Rectal smooth muscle tissue (tissue), 1 donor: ENCODE results near the gene FNDC3B.

ENCODE experiments used
- H3K27ac ChIP-seq: one replicate; pipeline ENCODE4 v1.7.0; 2013; ENCODE audit warnings: low read depth, low read length, inconsistent platforms
- H3K27me3 ChIP-seq: one replicate; pipeline ENCODE4 v1.7.0; 2013; ENCODE audit warnings: low read length; ENCODE audit not compliant: control insufficient read depth, insufficient read depth
- H3K36me3 ChIP-seq: one replicate; pipeline ENCODE4 v1.7.0; 2013; ENCODE audit warnings: low read length; ENCODE audit not compliant: control insufficient read depth, insufficient read depth
- H3K4me1 ChIP-seq: one replicate; pipeline ENCODE4 v1.7.0; 2013; ENCODE audit warnings: low read length; ENCODE audit not compliant: control insufficient read depth, insufficient read depth
- H3K4me3 ChIP-seq: one replicate; pipeline ENCODE4 v1.7.0; 2013; ENCODE audit warnings: low read length
- H3K9ac ChIP-seq: one replicate; pipeline ENCODE4 v1.7.0; 2013; ENCODE audit warnings: low read length

FNDC3B gene

DNA sequence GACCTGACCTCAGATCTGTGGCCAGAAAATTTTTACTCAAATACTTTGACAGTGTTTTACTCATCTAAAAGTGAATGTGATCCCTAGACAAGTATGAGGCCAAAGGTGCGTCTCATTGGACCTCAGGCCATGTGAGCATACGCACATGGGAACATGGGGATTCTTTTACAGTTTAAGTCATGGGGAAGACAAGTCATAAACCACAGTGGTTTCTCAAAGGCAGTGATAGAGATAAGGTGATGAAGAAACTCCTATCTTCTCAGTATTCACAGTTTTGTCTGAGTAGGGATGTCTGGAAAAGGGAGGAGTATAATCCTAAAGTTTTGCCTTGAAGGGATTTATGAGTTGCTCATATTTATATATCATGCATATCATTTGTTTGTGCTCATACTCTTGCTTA lies 173.8 kb downstream of the FNDC3B start:
- Histone ChIP-seq H3K36me3 (no peaks in the 10 kb centered on the region), H3K9ac (no peak overlapping the region), H3K4me3 (no peak overlapping the region), H3K4me1 (no peaks in the 10 kb centered on the region), H3K27ac (no peak overlapping the region), H3K27me3 (no peaks in the 10 kb centered on the region)

- H3K4me1 ChIP-seq, result no peaks in the 10 kb centered on the region
- no peaks in the 10 kb centered on the region for H3K36me3 ChIP-seq
- H3K27me3 ChIP-seq, result no peaks in the 10 kb centered on the region
- H3K9ac ChIP-seq, result no peak overlapping the region
- H3K4me3 ChIP-seq, result no peak overlapping the region
- H3K27ac ChIP-seq, result no peak overlapping the region
Observed at GRCh38 chr3:172213904-172214303, 174.5 kb downstream of the FNDC3B start.

GRCh38 chr3:172216267-172216666 lies 176.9 kb downstream of the FNDC3B start:
- H3K27ac ChIP-seq, result no peak overlapping the region
- H3K27me3 ChIP-seq, result no peaks in the 10 kb centered on the region
- no peaks in the 10 kb centered on the region for H3K4me1 ChIP-seq
- no peak overlapping the region for H3K9ac ChIP-seq
- no peaks in the 10 kb centered on the region for H3K36me3 ChIP-seq
- H3K4me3 ChIP-seq, result no peak overlapping the region

- Histone ChIP-seq H3K36me3 (no peaks in the 10 kb centered on the region), H3K4me3 (no peak overlapping the region), H3K4me1 (no peaks in the 10 kb centered on the region), H3K27me3 (no peaks in the 10 kb centered on the region), H3K27ac (no peak overlapping the region), H3K9ac (no peak overlapping the region)
Observed at GRCh38 chr3:172216911-172217310, 177.5 kb downstream of the FNDC3B start.

DNA sequence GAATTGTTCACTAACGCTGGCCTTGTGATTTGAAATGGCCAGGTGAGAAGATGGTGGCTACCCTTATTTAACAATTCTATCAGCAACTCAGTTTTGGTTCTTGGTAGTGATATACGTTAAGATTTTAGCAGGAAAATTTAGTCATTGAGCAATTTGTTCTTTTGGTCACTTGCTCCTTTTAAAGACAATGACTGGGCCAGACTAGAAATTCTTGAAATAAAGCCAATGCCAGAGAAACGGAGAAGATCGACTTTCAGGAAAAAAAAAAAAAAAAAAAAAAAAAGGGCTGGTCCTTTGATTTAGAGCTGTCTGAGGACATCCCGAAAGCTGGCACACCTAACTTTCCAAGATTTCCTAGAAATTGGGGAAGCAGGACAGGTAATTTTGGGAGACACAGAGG lies 178.5 kb downstream of the FNDC3B start:
- Histone ChIP-seq H3K4me3 (no peak overlapping the region), H3K27ac (no peak overlapping the region), H3K36me3 (no peaks in the 10 kb centered on the region), H3K4me1 (no peaks in the 10 kb centered on the region), H3K9ac (no peak overlapping the region), H3K27me3 (no peaks in the 10 kb centered on the region)

GRCh38 chr3:172218350-172219323 lies 179.3 kb downstream of the FNDC3B start:
- Histone ChIP-seq H3K4me1 (no peaks in the 10 kb centered on the region), H3K9ac (no peak overlapping the region), H3K36me3 (no peaks in the 10 kb centered on the region), H3K4me3 (no peak overlapping the region), H3K27ac (no peak overlapping the region), H3K27me3 (no peaks in the 10 kb centered on the region)

DNA sequence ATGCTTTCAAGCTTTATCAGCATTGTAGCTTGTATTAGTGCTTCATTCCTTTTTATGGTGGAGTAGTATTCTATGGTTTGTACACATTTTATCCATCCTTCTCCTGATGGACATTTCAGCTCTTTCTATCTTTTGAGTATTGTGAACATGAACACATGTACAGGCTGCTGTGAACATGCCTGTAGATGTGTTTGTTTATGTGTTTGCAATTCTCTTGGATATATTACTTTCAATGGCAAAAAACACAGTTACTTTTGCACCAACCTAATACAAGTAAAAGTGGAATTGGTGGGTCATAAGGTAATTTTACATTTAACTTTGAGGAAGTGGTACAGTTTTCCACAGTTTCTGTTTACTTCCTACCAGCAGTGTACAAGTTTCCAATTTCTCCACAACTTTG lies 180.4 kb downstream of the FNDC3B start:
- Histone ChIP-seq H3K4me1 (no peaks in the 10 kb centered on the region), H3K27me3 (no peaks in the 10 kb centered on the region), H3K27ac (no peak overlapping the region), H3K36me3 (no peaks in the 10 kb centered on the region), H3K9ac (no peak overlapping the region), H3K4me3 (no peak overlapping the region)

- Histone ChIP-seq H3K27ac (no peak overlapping the region), H3K9ac (no peak overlapping the region), H3K27me3 (no peaks in the 10 kb centered on the region), H3K36me3 (no peaks in the 10 kb centered on the region), H3K4me1 (no peaks in the 10 kb centered on the region), H3K4me3 (no peak overlapping the region)
Observed at GRCh38 chr3:172221547-172221946, 182.2 kb downstream of the FNDC3B start.

DNA sequence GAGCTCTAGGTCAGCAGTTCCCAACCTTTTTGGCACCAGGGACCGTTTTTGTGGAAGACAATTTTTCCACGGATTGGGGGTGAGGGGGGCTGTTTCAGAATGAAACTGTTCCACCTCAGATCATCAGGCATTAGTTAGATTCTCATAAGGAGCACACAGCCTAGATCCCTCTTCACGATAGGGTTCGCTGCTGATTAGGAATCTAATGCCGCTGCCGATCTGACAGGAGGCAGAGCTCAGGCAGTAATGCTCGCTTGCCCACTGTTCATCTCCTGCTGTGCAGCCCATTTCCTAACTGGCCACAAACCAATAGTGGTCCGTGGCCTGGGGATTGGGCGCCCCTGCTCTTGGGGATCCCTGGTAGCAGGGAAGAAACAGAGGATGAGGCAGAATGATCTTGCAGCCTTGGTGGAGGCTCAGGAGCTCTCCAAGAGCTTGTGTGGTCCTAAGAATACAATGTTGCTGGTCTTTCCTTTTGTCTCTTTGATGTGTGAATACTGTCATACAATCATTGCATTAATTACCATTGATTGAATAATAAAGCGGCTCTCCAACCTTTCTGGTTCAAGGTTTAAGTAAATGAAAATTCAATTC lies 183.2 kb downstream of the FNDC3B start:
- no peaks in the 10 kb centered on the region for H3K36me3 ChIP-seq

DNA sequence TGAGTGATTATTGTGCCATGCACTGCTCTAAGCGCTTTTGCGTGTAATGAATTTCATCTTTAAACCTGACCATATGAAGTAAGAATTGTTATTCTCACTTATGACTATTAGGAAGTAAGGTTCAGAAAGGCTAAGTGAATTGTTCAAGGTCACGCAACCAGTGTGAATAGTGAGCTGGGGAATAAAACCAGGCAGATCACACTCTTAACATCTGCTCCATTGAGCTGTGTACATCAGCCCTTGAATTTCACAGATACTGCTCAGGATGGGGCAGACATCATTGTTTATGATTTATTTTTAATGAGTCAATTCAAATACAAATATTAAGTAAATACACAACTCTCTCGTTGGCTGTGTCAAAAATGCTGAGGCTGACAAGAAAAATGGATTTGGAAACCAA lies 184.5 kb downstream of the FNDC3B start:
- peaks cover 4% of the 10 kb centered on the region for H3K4me1 ChIP-seq
- H3K36me3 ChIP-seq, result no peaks in the 10 kb centered on the region
- H3K9ac ChIP-seq, result no peak overlapping the region
- no peak overlapping the region for H3K27ac ChIP-seq
- no peaks in the 10 kb centered on the region for H3K27me3 ChIP-seq
- H3K4me3 ChIP-seq, result no peak overlapping the region

More for the DNA sequence above, 183.2 kb downstream of the FNDC3B start:
- Histone ChIP-seq H3K9ac (no peak overlapping the region), H3K27me3 (no peaks in the 10 kb centered on the region), H3K4me3 (no peak overlapping the region), H3K27ac (no peak overlapping the region), H3K4me1 (no peaks in the 10 kb centered on the region)

DNA sequence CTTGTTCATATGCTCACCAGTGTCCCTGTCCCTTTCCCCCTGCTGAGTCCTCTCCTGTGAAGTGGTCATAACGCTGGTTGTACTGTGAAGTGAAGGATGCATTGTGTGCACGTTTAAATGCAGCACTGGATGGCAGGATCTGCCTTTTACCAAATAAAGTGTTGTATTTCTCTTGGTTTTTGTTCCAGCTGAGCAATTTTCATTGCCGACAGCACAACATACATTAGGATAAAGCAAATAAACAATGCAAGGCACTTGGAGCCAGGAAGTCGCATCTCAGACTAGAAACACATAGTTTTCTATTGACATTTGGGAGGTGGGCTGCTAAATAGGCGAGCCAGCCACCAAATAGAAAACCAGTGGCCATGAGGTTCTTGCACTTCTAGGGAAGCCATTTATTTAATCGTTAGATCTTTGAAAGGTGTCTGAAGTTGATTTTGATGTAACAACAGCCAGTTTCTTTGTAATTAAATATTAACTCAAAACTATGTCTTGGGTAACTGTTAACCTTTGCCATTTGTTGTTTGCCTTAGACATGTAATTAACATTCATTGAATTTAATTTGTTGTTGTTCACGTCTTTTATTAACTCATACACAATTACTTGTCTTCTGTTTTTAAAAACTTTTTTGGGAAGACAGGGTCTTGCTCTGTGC lies 185.3 kb downstream of the FNDC3B start:
- Histone ChIP-seq H3K27me3 (no peaks in the 10 kb centered on the region), H3K27ac (no peak overlapping the region), H3K4me1 (peaks cover 4% of the 10 kb centered on the region), H3K9ac (no peak overlapping the region), H3K4me3 (no peak overlapping the region), H3K36me3 (no peaks in the 10 kb centered on the region)

GRCh38 chr3:172225215-172225707 lies 185.9 kb downstream of the FNDC3B start:
- Histone ChIP-seq H3K4me1 (peaks cover 4% of the 10 kb centered on the region), H3K27me3 (no peaks in the 10 kb centered on the region), H3K27ac (no peak overlapping the region), H3K9ac (no peak overlapping the region), H3K4me3 (no peak overlapping the region), H3K36me3 (no peaks in the 10 kb centered on the region)
